T-helper 17 cell (primary cell): ENCODE measurements around the gene NTN4. TPM values are rescaled to one million over a fixed set of nuclear protein-coding genes. Genes with fewer than 3 reads are reported as not detected.

Experiments used
- ATAC-seq: fragments of 150-1000 bp; cut with Tn5 transposase; 2 replicates; pipeline ENCODE4 v1.10.0; 2021; ENCODE audit warnings: mild to moderate bottlenecking, moderate library complexity
- DNase-seq, 3 donors: peaks; one replicate each; pipeline versions ENCODE4 v3.0.0 to v3.0.0-alpha.2; 2020 to 2021
- H3K9me3 ChIP-seq: one replicate; pipeline ENCODE4 v1.7.0; 2013; ENCODE audit warnings: low read length, mild to moderate bottlenecking; ENCODE audit not compliant: control insufficient read depth, poor library complexity, severe bottlenecking
- H3K27ac Mint-ChIP-seq: one replicate; pipeline ENCODE4 v1.8.0; 2022; ENCODE audit warnings: mild to moderate bottlenecking, moderate library complexity, mixed read lengths
- H3K27me3 Mint-ChIP-seq: one replicate; pipeline ENCODE4 v1.8.0; 2022; ENCODE audit warnings: mixed read lengths
- H3K36me3 Mint-ChIP-seq: one replicate; pipeline ENCODE4 v1.8.0; 2022; ENCODE audit warnings: low read depth, mixed read lengths
- H3K4me1 Mint-ChIP-seq: one replicate; pipeline ENCODE4 v1.8.0; 2022; ENCODE audit warnings: mild to moderate bottlenecking, mixed read lengths
- H3K4me3 Mint-ChIP-seq: one replicate; pipeline ENCODE4 v1.8.0; 2022; ENCODE audit warnings: mild to moderate bottlenecking, moderate library complexity, mixed read lengths
- total RNA-seq, 4 donors: library from RNA in 2 of 4; stranded (reverse) in 2 of 4; gene quantifications; one replicate each; pipeline ENCODE4 v1.2.3 and lab custom pipeline; 2022 to 2026

The NTN4 gene
- total RNA-seq, 2 donors from 2014 or later = 4.8 to 7.6 TPM

GRCh38 chr12:95643256-95643655 lies 147.3 kb downstream of the NTN4 start:
- H3K9me3 ChIP-seq = no peaks in the 10 kb centered on the region
- H3K27me3 Mint-ChIP-seq = peaks cover 15% of the 10 kb centered on the region
- ATAC-seq = no peak
- H3K36me3 Mint-ChIP-seq = no peaks in the 10 kb centered on the region
- peaks cover 8% of the 10 kb centered on the region for H3K4me1 Mint-ChIP-seq
- DNase-seq = no peak
- H3K27ac Mint-ChIP-seq = no peak overlapping the region
- no peak overlapping the region for H3K4me3 Mint-ChIP-seq

- H3K4me1 Mint-ChIP-seq = peaks cover 8% of the 10 kb centered on the region
- no peaks in the 10 kb centered on the region for H3K36me3 Mint-ChIP-seq
- no peaks in the 10 kb centered on the region for H3K9me3 ChIP-seq
- H3K27ac Mint-ChIP-seq = no peak overlapping the region
- no peak for DNase-seq
- peaks cover 15% of the 10 kb centered on the region for H3K27me3 Mint-ChIP-seq
- H3K4me3 Mint-ChIP-seq = no peak overlapping the region
- ATAC-seq = no peak
These were observed 148.0 kb downstream of the NTN4 start for GRCh38 chr12:95642583-95642982.

- H3K36me3 Mint-ChIP-seq = no peaks in the 10 kb centered on the region
- no peak overlapping the region for H3K27ac Mint-ChIP-seq
These were observed 149.1 kb downstream of the NTN4 start for GRCh38 chr12:95641299-95641952.

GRCh38 chr12:95640516-95640915 lies 150.0 kb downstream of the NTN4 start:
- ATAC-seq (no peak), DNase-seq (no peak)
- Mint-ChIP-seq H3K4me3 (no peak overlapping the region), H3K27me3 (no peaks in the 10 kb centered on the region), H3K36me3 (no peaks in the 10 kb centered on the region), H3K27ac (no peak overlapping the region), H3K4me1 (peaks cover 8% of the 10 kb centered on the region)
- no peaks in the 10 kb centered on the region for H3K9me3 ChIP-seq

More at GRCh38 chr12:95641299-95641952, 149.1 kb downstream of the NTN4 start:
- DNase-seq (no peak), ATAC-seq (no peak)
- Mint-ChIP-seq H3K4me3 (no peak overlapping the region), H3K4me1 (peaks cover 8% of the 10 kb centered on the region), H3K27me3 (peaks cover 4% of the 10 kb centered on the region)
- H3K9me3 ChIP-seq = no peaks in the 10 kb centered on the region

- ATAC-seq (no peak), DNase-seq (no peak)
- Mint-ChIP-seq H3K36me3 (peaks cover under 1% of the 10 kb centered on the region), H3K27ac (no peak overlapping the region), H3K4me1 (peaks cover 7% of the 10 kb centered on the region), H3K27me3 (no peaks in the 10 kb centered on the region), H3K4me3 (no peak overlapping the region)
- no peaks in the 10 kb centered on the region for H3K9me3 ChIP-seq
These were observed 153.0 kb downstream of the NTN4 start for GRCh38 chr12:95637471-95638155.

GRCh38 chr12:95637010-95637409 lies 153.6 kb downstream of the NTN4 start:
- Mint-ChIP-seq H3K4me3 (no peak overlapping the region), H3K4me1 (peaks cover 5% of the 10 kb centered on the region), H3K27ac (no peak overlapping the region), H3K36me3 (peaks cover 3% of the 10 kb centered on the region), H3K27me3 (no peaks in the 10 kb centered on the region)
- ATAC-seq (no peak), DNase-seq (no peak)
- no peaks in the 10 kb centered on the region for H3K9me3 ChIP-seq

- Mint-ChIP-seq H3K27me3 (no peaks in the 10 kb centered on the region), H3K4me1 (peaks cover 2% of the 10 kb centered on the region), H3K4me3 (no peak overlapping the region), H3K36me3 (peaks cover 3% of the 10 kb centered on the region), H3K27ac (no peak overlapping the region)
- no peak for DNase-seq
- ATAC-seq = no peak
- H3K9me3 ChIP-seq = no peaks in the 10 kb centered on the region
These were observed 155.6 kb downstream of the NTN4 start for GRCh38 chr12:95634622-95635621.

- DNase-seq (no peak), ATAC-seq (no peak)
- H3K4me3 Mint-ChIP-seq = no peak overlapping the region
- no peak overlapping the region for H3K27ac Mint-ChIP-seq
- H3K9me3 ChIP-seq = no peaks in the 10 kb centered on the region
- H3K4me1 Mint-ChIP-seq = peaks cover 2% of the 10 kb centered on the region
- no peaks in the 10 kb centered on the region for H3K27me3 Mint-ChIP-seq
- peaks cover 3% of the 10 kb centered on the region for H3K36me3 Mint-ChIP-seq
These were observed 156.7 kb downstream of the NTN4 start for GRCh38 chr12:95633732-95634465.

- H3K27ac Mint-ChIP-seq = peak overlapping the region; percentile 3
- DNase-seq (no peak), ATAC-seq (no peak)
- peaks cover 3% of the 10 kb centered on the region for H3K36me3 Mint-ChIP-seq
- H3K4me1 Mint-ChIP-seq = peaks cover 2% of the 10 kb centered on the region
- H3K4me3 Mint-ChIP-seq = no peak overlapping the region
- H3K27me3 Mint-ChIP-seq = no peaks in the 10 kb centered on the region
- H3K9me3 ChIP-seq = no peaks in the 10 kb centered on the region
These were observed 157.4 kb downstream of the NTN4 start for GRCh38 chr12:95633049-95633731.

GRCh38 chr12:95630496-95630895 lies 160.1 kb downstream of the NTN4 start:
- peaks cover 2% of the 10 kb centered on the region for H3K4me1 Mint-ChIP-seq
- H3K27me3 Mint-ChIP-seq = no peaks in the 10 kb centered on the region
- no peak for DNase-seq
- no peaks in the 10 kb centered on the region for H3K9me3 ChIP-seq
- no peak overlapping the region for H3K27ac Mint-ChIP-seq
- no peak overlapping the region for H3K4me3 Mint-ChIP-seq
- peaks cover 3% of the 10 kb centered on the region for H3K36me3 Mint-ChIP-seq
- no peak for ATAC-seq

GRCh38 chr12:95629392-95629791 lies 161.2 kb downstream of the NTN4 start:
- H3K27me3 Mint-ChIP-seq = no peaks in the 10 kb centered on the region
- H3K4me3 Mint-ChIP-seq = no peak overlapping the region
- peaks cover 3% of the 10 kb centered on the region for H3K36me3 Mint-ChIP-seq
- no peaks in the 10 kb centered on the region for H3K4me1 Mint-ChIP-seq
- ATAC-seq (no peak), DNase-seq (no peak)
- no peaks in the 10 kb centered on the region for H3K9me3 ChIP-seq
- no peak overlapping the region for H3K27ac Mint-ChIP-seq

- H3K27me3 Mint-ChIP-seq = peaks cover 3% of the 10 kb centered on the region
- no peak overlapping the region for H3K27ac Mint-ChIP-seq
- no peaks in the 10 kb centered on the region for H3K9me3 ChIP-seq
- ATAC-seq (no peak), DNase-seq (no peak)
- no peaks in the 10 kb centered on the region for H3K36me3 Mint-ChIP-seq
- peaks cover 3% of the 10 kb centered on the region for H3K4me1 Mint-ChIP-seq
- H3K4me3 Mint-ChIP-seq = no peak overlapping the region
These were observed 163.7 kb downstream of the NTN4 start for GRCh38 chr12:95626854-95627253.
